GM23338 (cell line): ENCODE measurements around the gene CFAP47. TPM values are rescaled to one million over a fixed set of nuclear protein-coding genes. Genes with fewer than 3 reads are reported as not detected.

Source experiments
- ATAC-seq: fragments of 200-7000 bp; cut with Tn5 transposase; 3 replicates; pipeline ENCODE4 v1.9.1; 2020
- DNase-seq: peaks from one replicate; pipeline ENCODE4 v3.0.0-alpha.2; 2015; ENCODE audit warnings: low spot score
- H2AFZ ChIP-seq: fragments of 200-600 bp; sonication (generic); 2 replicates; pipeline ENCODE4 v1.8.0; 2016; ENCODE audit warnings: antibody characterized with exemption, mild to moderate bottlenecking, moderate library complexity
- H3F3A ChIP-seq: fragments of 200-600 bp; sonication (generic); replicated peaks from 2 replicates; pipeline ENCODE4 v1.8.0; 2017; ENCODE audit warnings: antibody characterized with exemption, mixed run types, low read depth
- H3K27ac ChIP-seq: fragments of 200-600 bp; sonication (generic); 2 replicates; pipeline ENCODE4 v1.6.1; 2016; ENCODE audit warnings: low read depth
- H3K27me3 ChIP-seq: fragments of 200-600 bp; sonication (generic); 2 replicates; pipeline ENCODE4 v1.8.0; 2016; ENCODE audit warnings: mild to moderate bottlenecking, mixed run types, moderate library complexity; ENCODE audit not compliant: insufficient read depth
- H3K36me3 ChIP-seq: fragments of 200-600 bp; sonication (generic); 2 replicates; pipeline ENCODE4 v1.8.0; 2016; ENCODE audit warnings: mild to moderate bottlenecking; ENCODE audit not compliant: insufficient read depth
- H3K4me1 ChIP-seq: fragments of 200-600 bp; sonication (generic); 2 replicates; pipeline ENCODE4 v1.8.0; 2016; ENCODE audit warnings: mild to moderate bottlenecking, moderate library complexity; ENCODE audit not compliant: insufficient read depth
- H3K4me2 ChIP-seq: fragments of 200-600 bp; sonication (generic); 2 replicates; pipeline ENCODE4 v1.7.1; 2017; ENCODE audit warnings: mixed run types
- H3K4me3 ChIP-seq: fragments of 200-600 bp; sonication (generic); 2 replicates; pipeline ENCODE4 v1.6.1; 2016; ENCODE audit warnings: mixed run types
- H3K79me2 ChIP-seq: fragments of 200-600 bp; sonication (generic); replicated peaks from 2 replicates; pipeline ENCODE4 v1.8.0; 2017; ENCODE audit warnings: mild to moderate bottlenecking; ENCODE audit not compliant: insufficient read depth
- H3K9me2 ChIP-seq: fragments of 200-600 bp; sonication (generic); 2 replicates; pipeline ENCODE4 v1.8.0; 2017; ENCODE audit not compliant: insufficient read depth
- H4K20me1 ChIP-seq: fragments of 200-600 bp; sonication (generic); replicated peaks from 2 replicates; pipeline ENCODE4 v1.8.0; 2017; ENCODE audit warnings: mild to moderate bottlenecking; ENCODE audit not compliant: insufficient read depth
- H3K27ac Mint-ChIP-seq: 2 replicates; pipeline ENCODE4 v1.8.0; 2020; ENCODE audit warnings: inconsistent platforms, mild to moderate bottlenecking, moderate library complexity, mixed read lengths
- H3K27me3 Mint-ChIP-seq: 3 replicates; pipeline ENCODE4 v1.8.0; 2022; ENCODE audit warnings: low read depth, mild to moderate bottlenecking, moderate library complexity, mixed read lengths, inconsistent platforms; ENCODE audit not compliant: insufficient read depth, poor library complexity
- H3K36me3 Mint-ChIP-seq: 3 replicates; pipeline ENCODE4 v1.8.0; 2021; ENCODE audit warnings: low read depth, mild to moderate bottlenecking, inconsistent platforms, moderate library complexity, mixed read lengths
- H3K4me1 Mint-ChIP-seq: 3 replicates; pipeline ENCODE4 v1.8.0; 2020; ENCODE audit warnings: mild to moderate bottlenecking, inconsistent platforms, mixed read lengths
- H3K4me3 Mint-ChIP-seq: 3 replicates; pipeline ENCODE4 v1.8.0; 2021; ENCODE audit warnings: moderate library complexity, mild to moderate bottlenecking, inconsistent platforms, mixed read lengths
- H3K9me3 Mint-ChIP-seq: 3 replicates; pipeline ENCODE4 v1.8.0; 2020; ENCODE audit warnings: moderate library complexity, mild to moderate bottlenecking, inconsistent platforms, mixed read lengths
- CREB1 ChIP-seq: fragments of 250-450 bp; sonication (Bioruptor Pico); IDR thresholded peaks from 2 replicates; pipeline ENCODE4 v1.5.0; 2020; ENCODE audit warnings: low read depth, mild to moderate bottlenecking, moderate library complexity
- CTCF ChIP-seq, 2 experiments: fragments of 200-600 bp in 1 of 2; sonication (generic) in 1 of 2; conservative IDR thresholded peaks; 2 replicates each; pipeline versions ENCODE4 v1.5.1 to v1.6.1; 2016 to 2017; ENCODE audit warnings: antibody characterized with exemption in 2 of 2, low read depth in 2 of 2, mild to moderate bottlenecking in 2 of 2, moderate library complexity in 1 of 2
- EZH2 ChIP-seq: fragments of 200-600 bp; sonication (generic); IDR thresholded peaks from one replicate; pipeline ENCODE4 v1.8.0; 2017; ENCODE audit warnings: antibody characterized with exemption, mild to moderate bottlenecking, low read depth; ENCODE audit not compliant: unreplicated experiment
- EZH2phosphoT487 ChIP-seq: fragments of 200-600 bp; sonication (generic); IDR thresholded peaks from one replicate; pipeline ENCODE4 v1.8.1; 2018; ENCODE audit warnings: antibody characterized with exemption; ENCODE audit not compliant: unreplicated experiment
- JUNB ChIP-seq: IDR thresholded peaks from one replicate; pipeline ENCODE4 v1.6.1; 2016; ENCODE audit warnings: antibody characterized with exemption; ENCODE audit not compliant: unreplicated experiment
- NANOG ChIP-seq: IDR thresholded peaks from 2 replicates; pipeline ENCODE4 v1.6.1; 2016; ENCODE audit warnings: antibody characterized with exemption, borderline replicate concordance
- POLR2AphosphoS5 ChIP-seq: IDR thresholded peaks from 2 replicates; pipeline ENCODE4 v1.6.1; 2016; ENCODE audit warnings: antibody characterized with exemption, low read depth
- STAT1 ChIP-seq: IDR thresholded peaks from one replicate; pipeline ENCODE4 v1.6.1; 2016; ENCODE audit warnings: antibody characterized with exemption; ENCODE audit not compliant: unreplicated experiment
- ZNF331 ChIP-seq: fragments of 250-450 bp; sonication (Bioruptor Pico); IDR thresholded peaks from 2 replicates; pipeline ENCODE4 v1.5.0; 2020; ENCODE audit warnings: low read depth, mild to moderate bottlenecking, moderate library complexity
- ZNF462 ChIP-seq: fragments of 250-450 bp; sonication (Bioruptor Pico); IDR thresholded peaks from 2 replicates; pipeline ENCODE4 v1.5.0; 2020; ENCODE audit warnings: mild to moderate bottlenecking, moderate library complexity
- polyA plus RNA-seq: library from polyadenylated mRNA; unstranded; fragments of >200 nt; fragmentation: Nextera tagmentation; extraction: Ambion mirVana; gene quantifications from 2 replicates; pipeline ENCODE4 v1.2.1, GENCODE V29; 2016
- total RNA-seq: library from RNA; depleted of rRNA; stranded (reverse); fragments of >200 nt; shearing (Covaris generic); gene quantifications from 2 replicates; pipeline ENCODE4 v1.2.3, GENCODE V29; 2014
- TF ChIP-seq, protein P1 (sequence below): IDR thresholded peaks from one replicate; pipeline ENCODE4 v1.6.1; 2018; ENCODE audit warnings: antibody characterized with exemption; ENCODE audit not compliant: unreplicated experiment
- TF ChIP-seq, protein P2 (sequence below): IDR thresholded peaks from 2 replicates; pipeline ENCODE4 v1.6.1; 2016; ENCODE audit warnings: antibody characterized with exemption

The CFAP47 gene
- total and polyA plus RNA-seq, 2 experiments from 2014 or later, result not detected

GRCh38 chrX:36414056-36414455 lies 494.5 kb downstream of the CFAP47 start:
- H3K36me3 Mint-ChIP-seq, result no peaks in the 10 kb centered on the region
- DNase-seq, result no peak
- H3K4me3 Mint-ChIP-seq, result no peak overlapping the region
- no peaks in the 10 kb centered on the region for H3K27me3 Mint-ChIP-seq
- no peaks in the 10 kb centered on the region for H4K20me1 ChIP-seq
- no peak for ATAC-seq
- H3K9me2 ChIP-seq, result no peaks in the 10 kb centered on the region
- H3K4me3 ChIP-seq, result no peak overlapping the region
- H3K27me3 ChIP-seq, result no peaks in the 10 kb centered on the region
- H3K27ac Mint-ChIP-seq, result no peak overlapping the region
- H3F3A ChIP-seq, result no peaks in the 10 kb centered on the region
- no peak overlapping the region for H3K27ac ChIP-seq
- H3K4me1 ChIP-seq, result no peaks in the 10 kb centered on the region
- H3K4me2 ChIP-seq, result no peak overlapping the region
- H3K4me1 Mint-ChIP-seq, result no peaks in the 10 kb centered on the region
- H3K36me3 ChIP-seq, result no peaks in the 10 kb centered on the region
- no peaks in the 10 kb centered on the region; the same call in 2 of the 3 replicates for H3K9me3 Mint-ChIP-seq
- no peak overlapping the region for H2AFZ ChIP-seq
- no peaks in the 10 kb centered on the region for H3K79me2 ChIP-seq
- TF ChIP-seq ZNF331 (CRISPR knock-in tag), result no peak
- no peak for TF ChIP-seq JUNB
- no peak for TF ChIP-seq EZH2phosphoT487
- TF ChIP-seq CTCF (conservative IDR thresholded peaks at IDR 0.05; ENCODE audit: low read depth in 2 of 2), result no peak
- no peak for TF ChIP-seq EZH2
- TF ChIP-seq CREB1 (CRISPR knock-in tag), result no peak
- TF ChIP-seq, protein P1, sequence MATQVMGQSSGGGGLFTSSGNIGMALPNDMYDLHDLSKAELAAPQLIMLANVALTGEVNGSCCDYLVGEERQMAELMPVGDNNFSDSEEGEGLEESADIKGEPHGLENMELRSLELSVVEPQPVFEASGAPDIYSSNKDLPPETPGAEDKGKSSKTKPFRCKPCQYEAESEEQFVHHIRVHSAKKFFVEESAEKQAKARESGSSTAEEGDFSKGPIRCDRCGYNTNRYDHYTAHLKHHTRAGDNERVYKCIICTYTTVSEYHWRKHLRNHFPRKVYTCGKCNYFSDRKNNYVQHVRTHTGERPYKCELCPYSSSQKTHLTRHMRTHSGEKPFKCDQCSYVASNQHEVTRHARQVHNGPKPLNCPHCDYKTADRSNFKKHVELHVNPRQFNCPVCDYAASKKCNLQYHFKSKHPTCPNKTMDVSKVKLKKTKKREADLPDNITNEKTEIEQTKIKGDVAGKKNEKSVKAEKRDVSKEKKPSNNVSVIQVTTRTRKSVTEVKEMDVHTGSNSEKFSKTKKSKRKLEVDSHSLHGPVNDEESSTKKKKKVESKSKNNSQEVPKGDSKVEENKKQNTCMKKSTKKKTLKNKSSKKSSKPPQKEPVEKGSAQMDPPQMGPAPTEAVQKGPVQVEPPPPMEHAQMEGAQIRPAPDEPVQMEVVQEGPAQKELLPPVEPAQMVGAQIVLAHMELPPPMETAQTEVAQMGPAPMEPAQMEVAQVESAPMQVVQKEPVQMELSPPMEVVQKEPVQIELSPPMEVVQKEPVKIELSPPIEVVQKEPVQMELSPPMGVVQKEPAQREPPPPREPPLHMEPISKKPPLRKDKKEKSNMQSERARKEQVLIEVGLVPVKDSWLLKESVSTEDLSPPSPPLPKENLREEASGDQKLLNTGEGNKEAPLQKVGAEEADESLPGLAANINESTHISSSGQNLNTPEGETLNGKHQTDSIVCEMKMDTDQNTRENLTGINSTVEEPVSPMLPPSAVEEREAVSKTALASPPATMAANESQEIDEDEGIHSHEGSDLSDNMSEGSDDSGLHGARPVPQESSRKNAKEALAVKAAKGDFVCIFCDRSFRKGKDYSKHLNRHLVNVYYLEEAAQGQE, result no peak
- TF ChIP-seq, protein P2, sequence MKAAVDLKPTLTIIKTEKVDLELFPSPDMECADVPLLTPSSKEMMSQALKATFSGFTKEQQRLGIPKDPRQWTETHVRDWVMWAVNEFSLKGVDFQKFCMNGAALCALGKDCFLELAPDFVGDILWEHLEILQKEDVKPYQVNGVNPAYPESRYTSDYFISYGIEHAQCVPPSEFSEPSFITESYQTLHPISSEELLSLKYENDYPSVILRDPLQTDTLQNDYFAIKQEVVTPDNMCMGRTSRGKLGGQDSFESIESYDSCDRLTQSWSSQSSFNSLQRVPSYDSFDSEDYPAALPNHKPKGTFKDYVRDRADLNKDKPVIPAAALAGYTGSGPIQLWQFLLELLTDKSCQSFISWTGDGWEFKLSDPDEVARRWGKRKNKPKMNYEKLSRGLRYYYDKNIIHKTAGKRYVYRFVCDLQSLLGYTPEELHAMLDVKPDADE, result no peak
- TF ChIP-seq STAT1, result no peak
- TF ChIP-seq ZNF462, result no peak
- TF ChIP-seq NANOG, result no peak
- TF ChIP-seq POLR2AphosphoS5, result no peak
